ENCODE measurements around the gene SDCBP2.

SDCBP2 gene

GRCh38 chr20:1331801-1332453 lies 3.0 kb upstream of the SDCBP2 start:
- DNase-seq (ENCODE audit: low spot score) = no peak
- no peak overlapping the region for H3K4ac ChIP-seq (ENCODE audit: low read length)
- H2BK120ac ChIP-seq (ENCODE audit: low read depth, low read length) = no peak overlapping the region
- H3K9ac ChIP-seq (ENCODE audit: low read depth, low read length, poor library complexity) = no peak overlapping the region
- no peaks in the 10 kb centered on the region for H3K27me3 ChIP-seq (ENCODE audit: control insufficient read depth in 3 of 3, insufficient read depth in 3 of 3, low read depth in 1 of 3, low read length in 3 of 3)
- H3K27ac ChIP-seq (replicated peaks; ENCODE audit: low read length) = no peak overlapping the region
- no peak overlapping the region for H3K14ac ChIP-seq (ENCODE audit: low read length)
- H2AFZ ChIP-seq (ENCODE audit: low read length) = no peak overlapping the region
- WGBS, 2 donors (ENCODE audit: extremely low coverage in 2 of 2, insufficient read length in 2 of 2, insufficient replicate concordance in 1 of 2) = no CpG with 5 or more reads among the region's 6 CpGs
- H3K4me3 ChIP-seq (ENCODE audit: low read length in 2 of 2) = no peak overlapping the region
- H3K9me3 ChIP-seq (replicated peaks in 1 of 2; ENCODE audit: control insufficient read depth in 2 of 2, insufficient read depth in 1 of 2, low read depth in 1 of 2, low read length in 2 of 2) = no peaks in the 10 kb centered on the region
- H3K23ac ChIP-seq (ENCODE audit: low read depth, low read length, poor library complexity) = no peak overlapping the region
- H3K18ac ChIP-seq (ENCODE audit: low read length) = no peak overlapping the region
- no peak overlapping the region for H3K4me2 ChIP-seq (ENCODE audit: insufficient read depth, low read length, poor library complexity, severe bottlenecking)
- no peak overlapping the region for H4K8ac ChIP-seq (ENCODE audit: low read depth, low read length)
- no peak overlapping the region for H4K91ac ChIP-seq (ENCODE audit: low read depth, low read length, poor library complexity)
- peaks cover 12 to 51% of the 10 kb centered on the region in 2 donors for H3K36me3 ChIP-seq (replicated peaks in 1 of 2; ENCODE audit: control insufficient read depth in 2 of 2, insufficient read depth in 2 of 2, low read length in 2 of 2)
- no peak overlapping the region for H2BK5ac ChIP-seq (ENCODE audit: low read length)
- H2BK15ac ChIP-seq (ENCODE audit: low read length) = no peak overlapping the region
- H3K79me1 ChIP-seq (ENCODE audit: low read depth, low read length) = peaks cover 11% of the 10 kb centered on the region
- no peak overlapping the region for H2AK5ac ChIP-seq (ENCODE audit: low read depth, low read length)
- H3K4me1 ChIP-seq (ENCODE audit: control insufficient read depth in 2 of 2, insufficient read depth in 1 of 2, low read depth in 1 of 2, low read length in 2 of 2) = peaks cover 4 to 9% of the 10 kb centered on the region in 2 donors
- no peak overlapping the region for H2BK12ac ChIP-seq (ENCODE audit: low read length)

GRCh38 chr20:1331101-1331500 lies 2.2 kb upstream of the SDCBP2 start:
- H3K9ac ChIP-seq (ENCODE audit: low read depth, low read length, poor library complexity) = no peak overlapping the region
- no peak overlapping the region for H4K91ac ChIP-seq (ENCODE audit: low read depth, low read length, poor library complexity)
- DNase-seq (ENCODE audit: low spot score) = no peak
- H3K4ac ChIP-seq (ENCODE audit: low read length) = no peak overlapping the region
- H3K27ac ChIP-seq (replicated peaks; ENCODE audit: low read length) = no peak overlapping the region
- H2BK12ac ChIP-seq (ENCODE audit: low read length) = no peak overlapping the region
- H4K8ac ChIP-seq (ENCODE audit: low read depth, low read length) = no peak overlapping the region
- no peak overlapping the region for H3K4me3 ChIP-seq (ENCODE audit: low read length in 2 of 2)
- H3K4me2 ChIP-seq (ENCODE audit: insufficient read depth, low read length, poor library complexity, severe bottlenecking) = no peak overlapping the region
- no peaks in the 10 kb centered on the region for H3K9me3 ChIP-seq (replicated peaks in 1 of 2; ENCODE audit: control insufficient read depth in 2 of 2, insufficient read depth in 1 of 2, low read depth in 1 of 2, low read length in 2 of 2)
- H2AK5ac ChIP-seq (ENCODE audit: low read depth, low read length) = no peak overlapping the region
- H3K79me1 ChIP-seq (ENCODE audit: low read depth, low read length) = peaks cover 12% of the 10 kb centered on the region
- H3K14ac ChIP-seq (ENCODE audit: low read length) = peak overlapping the region; percentile 39
- WGBS, 2 donors (ENCODE audit: extremely low coverage in 2 of 2, insufficient read length in 2 of 2, insufficient replicate concordance in 1 of 2) = no CpG with 5 or more reads among the region's 2 CpGs
- peak overlapping the region; percentile 12 for H3K23ac ChIP-seq (ENCODE audit: low read depth, low read length, poor library complexity)
- no peak overlapping the region for H2BK5ac ChIP-seq (ENCODE audit: low read length)
- H3K18ac ChIP-seq (ENCODE audit: low read length) = no peak overlapping the region
- H2AFZ ChIP-seq (ENCODE audit: low read length) = no peak overlapping the region
- no peaks in the 10 kb centered on the region for H3K27me3 ChIP-seq (ENCODE audit: control insufficient read depth in 3 of 3, insufficient read depth in 3 of 3, low read depth in 1 of 3, low read length in 3 of 3)
- H3K4me1 ChIP-seq (ENCODE audit: control insufficient read depth in 2 of 2, insufficient read depth in 1 of 2, low read depth in 1 of 2, low read length in 2 of 2) = peaks cover 13 to 14% of the 10 kb centered on the region in 2 donors
- no peak overlapping the region for H2BK15ac ChIP-seq (ENCODE audit: low read length)
- H3K36me3 ChIP-seq (replicated peaks in 1 of 2; ENCODE audit: control insufficient read depth in 2 of 2, insufficient read depth in 2 of 2, low read length in 2 of 2) = peaks cover 12 to 51% of the 10 kb centered on the region in 2 donors
- no peak overlapping the region for H2BK120ac ChIP-seq (ENCODE audit: low read depth, low read length)

- Histone ChIP-seq H2BK120ac (ENCODE audit: low read depth, low read length) (no peak overlapping the region), H3K14ac (ENCODE audit: low read length) (no peak overlapping the region), H3K4me3 (ENCODE audit: low read length in 2 of 2) (no peak overlapping the region), H3K18ac (ENCODE audit: low read length) (no peak overlapping the region), H3K79me1 (ENCODE audit: low read depth, low read length) (peaks cover 17% of the 10 kb centered on the region), H2BK15ac (ENCODE audit: low read length) (no peak overlapping the region), H3K9me3 (replicated peaks in 1 of 2; ENCODE audit: control insufficient read depth in 2 of 2, insufficient read depth in 1 of 2, low read depth in 1 of 2, low read length in 2 of 2) (no peaks in the 10 kb centered on the region), H3K9ac (ENCODE audit: low read depth, low read length, poor library complexity) (peak overlapping the region; percentile 45), H3K36me3 (replicated peaks in 1 of 2; ENCODE audit: control insufficient read depth in 2 of 2, insufficient read depth in 2 of 2, low read length in 2 of 2) (peaks cover 12 to 51% of the 10 kb centered on the region in 2 donors), H3K4ac (ENCODE audit: low read length) (no peak overlapping the region), H2BK5ac (ENCODE audit: low read length) (no peak overlapping the region), H3K4me2 (ENCODE audit: insufficient read depth, low read length, poor library complexity, severe bottlenecking) (no peak overlapping the region), H4K8ac (ENCODE audit: low read depth, low read length) (no peak overlapping the region), H2BK12ac (ENCODE audit: low read length) (no peak overlapping the region), H2AK5ac (ENCODE audit: low read depth, low read length) (no peak overlapping the region), H3K23ac (ENCODE audit: low read depth, low read length, poor library complexity) (no peak overlapping the region), H3K4me1 (ENCODE audit: control insufficient read depth in 2 of 2, insufficient read depth in 1 of 2, low read depth in 1 of 2, low read length in 2 of 2) (peaks cover 16 to 17% of the 10 kb centered on the region in 2 donors), H3K27me3 (ENCODE audit: control insufficient read depth in 3 of 3, insufficient read depth in 3 of 3, low read depth in 1 of 3, low read length in 3 of 3) (no peaks in the 10 kb centered on the region), H3K27ac (replicated peaks; ENCODE audit: low read length) (no peak overlapping the region), H2AFZ (ENCODE audit: low read length) (no peak overlapping the region), H4K91ac (ENCODE audit: low read depth, low read length, poor library complexity) (no peak overlapping the region)
- DNase-seq (ENCODE audit: low spot score) = no peak
- no CpG with 5 or more reads among the region's 6 CpGs for WGBS, 2 donors (ENCODE audit: extremely low coverage in 2 of 2, insufficient read length in 2 of 2, insufficient replicate concordance in 1 of 2)
Measured at GRCh38 chr20:1330075-1330830, 1.3 kb upstream of the SDCBP2 start.

All from neuronal stem cell (in vitro differentiated cells).